ENCODE measurements around the gene PDE8A.

Gene PDE8A

GRCh38 chr15:85100186-85100937 lies 118.7 kb downstream of the PDE8A start:
- no peak for TF ChIP-seq CTCF (IDR thresholded peaks at IDR 0.05)

GRCh38 chr15:85104584-85104983 lies 122.9 kb downstream of the PDE8A start:
- no peak for TF ChIP-seq CTCF (IDR thresholded peaks at IDR 0.05)

GRCh38 chr15:85108136-85108535 lies 126.5 kb downstream of the PDE8A start:
- TF ChIP-seq CTCF (IDR thresholded peaks at IDR 0.05), result no peak

GRCh38 chr15:85109333-85109732 lies 127.7 kb downstream of the PDE8A start:
- TF ChIP-seq CTCF (IDR thresholded peaks at IDR 0.05), result no peak

- no peak for TF ChIP-seq CTCF (IDR thresholded peaks at IDR 0.05)
Observed at GRCh38 chr15:85112997-85113396, 131.3 kb downstream of the PDE8A start.

- TF ChIP-seq CTCF (IDR thresholded peaks at IDR 0.05), result no peak
Observed at GRCh38 chr15:85114886-85115285, 133.2 kb downstream of the PDE8A start.

- no peak for TF ChIP-seq CTCF (IDR thresholded peaks at IDR 0.05)
Observed at GRCh38 chr15:85116066-85116465, 134.4 kb downstream of the PDE8A start.

- no peak for TF ChIP-seq CTCF (IDR thresholded peaks at IDR 0.05)
Observed at GRCh38 chr15:85116494-85116893, 134.8 kb downstream of the PDE8A start.
